Cerebellar nuclear complex (tissue), 1 donor: Measurements from ENCODE around the gene JAML.
A peak's percentile ranks its signal among the peaks of the same experiment; 100 is the strongest.

Experiments
- DNase-seq, 2 experiments: peaks; one replicate each; lab custom pipeline; 2025; lab: John Stamatoyannopoulos, UW

The JAML gene

GRCh38 chr11:118224511-118225188 is at the start of gene JAML:
Gene JAML (minus strand): TSS chr11:118225011. CDS start chr11:118214866, 10,145 bp downstream.
- DNase-seq = no peak

GRCh38 chr11:118274186-118274585 is 49.4 kb upstream of the JAML start:
- no peak for DNase-seq

- DNase-seq = no peak
Observed at GRCh38 chr11:118272001-118272400, 47.2 kb upstream of the JAML start.

GRCh38 chr11:118267486-118267885 is 42.7 kb upstream of the JAML start:
- no peak for DNase-seq

- DNase-seq = no peak
Observed at GRCh38 chr11:118265954-118266353, 41.1 kb upstream of the JAML start.

- no peak for DNase-seq
Observed at GRCh38 chr11:118264569-118265465, 40.0 kb upstream of the JAML start.

- no peak for DNase-seq
Observed at GRCh38 chr11:118263695-118264568, 39.1 kb upstream of the JAML start, which contains the start of gene MPZL2. Gene MPZL2 (minus strand): TSS chr11:118264297. CDS start chr11:118264153, 144 bp downstream.

GRCh38 chr11:118263112-118263511 is 38.3 kb upstream of the JAML start:
- no peak for DNase-seq

GRCh38 chr11:118260353-118260752 is 35.5 kb upstream of the JAML start:
- DNase-seq = no peak

GRCh38 chr11:118259138-118259537 is 34.3 kb upstream of the JAML start:
- no peak for DNase-seq

GRCh38 chr11:118258410-118258809 is 33.6 kb upstream of the JAML start:
- no peak for DNase-seq

GRCh38 chr11:118252688-118253087 is 27.9 kb upstream of the JAML start:
- DNase-seq = no peak

GRCh38 chr11:118251858-118252652 is 27.2 kb upstream of the JAML start, which contains the start of gene MPZL3:
Gene MPZL3 (minus strand): TSS chr11:118252365. CDS start chr11:118252294, 71 bp downstream.
- DNase-seq = peak in 1 of 2 experiments; percentile 66

GRCh38 chr11:118247041-118247440 is 22.2 kb upstream of the JAML start:
- no peak for DNase-seq

- no peak for DNase-seq
Observed at GRCh38 chr11:118245936-118246562, 21.2 kb upstream of the JAML start.

- no peak for DNase-seq
Observed at GRCh38 chr11:118243993-118244762, 19.4 kb upstream of the JAML start.

- no peak for DNase-seq
Observed at GRCh38 chr11:118243161-118243560, 18.4 kb upstream of the JAML start.

GRCh38 chr11:118241764-118242098 is 16.9 kb upstream of the JAML start:
- no peak for DNase-seq

- no peak for DNase-seq
Observed at GRCh38 chr11:118240999-118241763, 16.4 kb upstream of the JAML start.
